ENCODE data around the gene P3H4. TPM values are rescaled to one million over a fixed set of nuclear protein-coding genes. Genes with fewer than 3 reads are reported as not detected.

Gene P3H4
- total RNA-seq, 4 donors from 2014 or later = 1.8 to 4.0 (median 2.9) TPM

- Histone ChIP-seq H3K27me3 (no peaks in the 10 kb centered on the region), H3K9me3 (no peaks in the 10 kb centered on the region), H3K4me3 (no peak overlapping the region), H3K36me3 (no peaks in the 10 kb centered on the region), H3K4me1 (peaks cover 5% of the 10 kb centered on the region in 2 donors), H3K27ac (no peak overlapping the region)
- no peak for DNase-seq
- TF ChIP-seq POLR2A (IDR thresholded peaks at IDR 0.05) = no peak
- intact Hi-C loops (cut with DNase I; ENCODE audit: low total_unique reads) = no loop called here
- no peak for ATAC-seq
- in situ Hi-C loops (cut with MboI; ENCODE audit: low sequenced_read_pairs in 4 of 4) = loop anchor here (5.0 kb wide), 1 partner anchor 66 kb away; no protein-coding TSS in a partner anchor
Measured at GRCh38 chr17:41803049-41804020, 8.4 kb downstream of the P3H4 start.

- TF ChIP-seq CTCF (IDR thresholded peaks at IDR 0.05 in 4 of 5, conservative IDR thresholded peaks at IDR 0.05 in 1 of 5) (peak; percentile 93 to 98 (median 97)), POLR2A (IDR thresholded peaks at IDR 0.05) (no peak)
- Histone ChIP-seq H3K27me3 (no peaks in the 10 kb centered on the region), H3K27ac (no peak overlapping the region), H3K9me3 (no peaks in the 10 kb centered on the region), H3K4me3 (peak overlapping the region in 1 of 4 donors; percentile 30), H3K36me3 (no peaks in the 10 kb centered on the region), H3K4me1 (peaks cover 5% of the 10 kb centered on the region in 2 donors)
- in situ Hi-C loops (cut with MboI; ENCODE audit: low sequenced_read_pairs in 4 of 4) (loop anchor here (5.0 kb wide), 1 partner anchor 64 kb away; no protein-coding TSS in a partner anchor), intact Hi-C loops (cut with DNase I; ENCODE audit: low total_unique reads) (loop anchor here (1.0 kb wide), 2 partner anchors 26 to 63 kb away; no protein-coding TSS in a partner anchor)
- DNase-seq = peak; percentile 60 to 72
- peak; percentile 83 to 95 for ATAC-seq
Measured at GRCh38 chr17:41801374-41802271, 10.1 kb downstream of the P3H4 start.

- Histone ChIP-seq H3K4me1 (peaks cover 5% of the 10 kb centered on the region in 2 donors), H3K4me3 (no peak overlapping the region)
- TF ChIP-seq CTCF (IDR thresholded peaks at IDR 0.05 in 4 of 5, conservative IDR thresholded peaks at IDR 0.05 in 1 of 5) (no peak), POLR2A (IDR thresholded peaks at IDR 0.05) (no peak)
Measured at GRCh38 chr17:41800601-41801373, 11.0 kb downstream of the P3H4 start.

GRCh38 chr17:41799366-41799765, 12.4 kb downstream of the P3H4 start:
- H3K27ac ChIP-seq = no peak overlapping the region
- ATAC-seq (no peak), DNase-seq (no peak)
- TF ChIP-seq POLR2A (IDR thresholded peaks at IDR 0.05) (no peak), CTCF (IDR thresholded peaks at IDR 0.05 in 4 of 5, conservative IDR thresholded peaks at IDR 0.05 in 1 of 5) (no peak)
- in situ Hi-C loops (cut with MboI; ENCODE audit: low sequenced_read_pairs in 4 of 4) = no loop called here
- H3K4me3 ChIP-seq = no peak overlapping the region
- H3K27me3 ChIP-seq = no peaks in the 10 kb centered on the region
- no peaks in the 10 kb centered on the region for H3K9me3 ChIP-seq
- peaks cover 5% of the 10 kb centered on the region in 2 donors for H3K4me1 ChIP-seq
- H3K36me3 ChIP-seq = no peaks in the 10 kb centered on the region
- intact Hi-C loops (cut with DNase I; ENCODE audit: low total_unique reads) = no loop called here

More at GRCh38 chr17:41800601-41801373, 11.0 kb downstream of the P3H4 start:
- Histone ChIP-seq H3K27me3 (no peaks in the 10 kb centered on the region), H3K27ac (no peak overlapping the region), H3K9me3 (no peaks in the 10 kb centered on the region), H3K36me3 (no peaks in the 10 kb centered on the region)
- intact Hi-C loops (cut with DNase I; ENCODE audit: low total_unique reads) (loop anchor here (1.0 kb wide), 2 partner anchors 25 to 62 kb away; no protein-coding TSS in a partner anchor), in situ Hi-C loops (cut with MboI; ENCODE audit: low sequenced_read_pairs in 4 of 4) (loop anchor here (5.0 kb wide), 1 partner anchor 63 kb away; no protein-coding TSS in a partner anchor)
- ATAC-seq (no peak), DNase-seq (no peak)
